Nephron progenitor cell (in vitro differentiated cells): ENCODE measurements around the gene PPFIA4.
"Not testable (repeated sequence)": the region's sequence is repeated elsewhere in the genome, so short reads cannot be mapped to it uniquely, and the experiment has no call there.

Source experiments
- DNase-seq: peaks from one replicate; pipeline ENCODE4 v3.0.0; 2021
- H3K27ac Mint-ChIP-seq: 2 replicates; pipeline ENCODE4 v1.8.0; 2021; ENCODE audit warnings: mild to moderate bottlenecking, moderate library complexity, mixed read lengths
- H3K27me3 Mint-ChIP-seq: 2 replicates; pipeline ENCODE4 v1.8.0; 2021; ENCODE audit warnings: mild to moderate bottlenecking, low read depth, mixed read lengths; ENCODE audit not compliant: poor library complexity
- H3K36me3 Mint-ChIP-seq: 2 replicates; pipeline ENCODE4 v1.8.0; 2021; ENCODE audit warnings: low read depth, mixed read lengths
- H3K4me1 Mint-ChIP-seq: 2 replicates; pipeline ENCODE4 v1.8.0; 2021; ENCODE audit warnings: mixed read lengths
- H3K4me3 Mint-ChIP-seq: 2 replicates; pipeline ENCODE4 v1.8.0; 2021; ENCODE audit warnings: mild to moderate bottlenecking, moderate library complexity, mixed read lengths
- H3K9me3 Mint-ChIP-seq: 2 replicates; pipeline ENCODE4 v1.8.0; 2021; ENCODE audit warnings: mild to moderate bottlenecking, moderate library complexity, mixed read lengths
- CTCF ChIP-seq: fragments of 200-600 bp; sonication (generic); IDR thresholded peaks from 2 replicates; pipeline ENCODE4 v1.5.0; 2021; ENCODE audit warnings: antibody characterized with exemption

PPFIA4 gene

GRCh38 chr1:203006948-203007871, 19.1 kb upstream of the PPFIA4 start, which contains the start of gene TMEM183A:
Gene TMEM183A, plus strand, starts transcription at chr1:203007374. Its CDS starts 92 bp downstream, at chr1:203007466.
- H3K9me3 Mint-ChIP-seq = peaks cover 5% of the 10 kb centered on the region
- H3K27me3 Mint-ChIP-seq = no peaks in the 10 kb centered on the region
- no peak for TF ChIP-seq CTCF
- H3K4me3 Mint-ChIP-seq = peak within 1 kb of the TSS; percentile 96
- peaks cover 33% of the 10 kb centered on the region for H3K36me3 Mint-ChIP-seq
- H3K27ac Mint-ChIP-seq = peak within 1 kb of the TSS; percentile 99
- peak; percentile 93 for DNase-seq
- H3K4me1 Mint-ChIP-seq = peaks cover 36% of the 10 kb centered on the region

- Mint-ChIP-seq H3K4me3 (peak overlapping the region; percentile 96), H3K4me1 (peaks cover 36% of the 10 kb centered on the region), H3K9me3 (peaks cover 5% of the 10 kb centered on the region), H3K27ac (no peak overlapping the region), H3K27me3 (peaks cover 3% of the 10 kb centered on the region), H3K36me3 (peaks cover 52% of the 10 kb centered on the region)
- no peak for DNase-seq
- TF ChIP-seq CTCF = no peak
Measured at GRCh38 chr1:203009185-203009584, 17.1 kb upstream of the PPFIA4 start.

- no peak overlapping the region for H3K27ac Mint-ChIP-seq
- DNase-seq = no peak
- peaks cover 5% of the 10 kb centered on the region for H3K9me3 Mint-ChIP-seq
Measured at GRCh38 chr1:203011582-203011981, 14.7 kb upstream of the PPFIA4 start.

GRCh38 chr1:203017061-203017460, 9.2 kb upstream of the PPFIA4 start:
- Mint-ChIP-seq H3K27me3 (peaks cover 3% of the 10 kb centered on the region), H3K9me3 (no peaks in the 10 kb centered on the region), H3K27ac (no peak overlapping the region), H3K36me3 (peaks cover 87% of the 10 kb centered on the region), H3K4me3 (no peak overlapping the region), H3K4me1 (no peaks in the 10 kb centered on the region)
- TF ChIP-seq CTCF = no peak
- no peak for DNase-seq

More at GRCh38 chr1:203011582-203011981, 14.7 kb upstream of the PPFIA4 start:
- no peak for TF ChIP-seq CTCF
- Mint-ChIP-seq H3K27me3 (peaks cover 3% of the 10 kb centered on the region), H3K4me1 (peaks cover 21% of the 10 kb centered on the region), H3K4me3 (no peak overlapping the region), H3K36me3 (peaks cover 67% of the 10 kb centered on the region)

- no peak overlapping the region for H3K4me3 Mint-ChIP-seq
- H3K27ac Mint-ChIP-seq = no peak overlapping the region
- no peak for DNase-seq
- no peak for TF ChIP-seq CTCF
- peaks cover 3% of the 10 kb centered on the region for H3K27me3 Mint-ChIP-seq
- no peaks in the 10 kb centered on the region for H3K4me1 Mint-ChIP-seq
- H3K36me3 Mint-ChIP-seq = peaks cover 83% of the 10 kb centered on the region
- no peaks in the 10 kb centered on the region for H3K9me3 Mint-ChIP-seq
Measured at GRCh38 chr1:203017692-203018091, 8.6 kb upstream of the PPFIA4 start.

GRCh38 chr1:203022855-203023254, 3.4 kb upstream of the PPFIA4 start:
- not testable (repeated sequence) for H3K4me3 Mint-ChIP-seq

More at GRCh38 chr1:203022855-203023254, 3.4 kb upstream of the PPFIA4 start:
- not testable (repeated sequence) for H3K4me1 Mint-ChIP-seq, H3K9me3 Mint-ChIP-seq, H3K27me3 Mint-ChIP-seq, H3K27ac Mint-ChIP-seq, DNase-seq
- H3K36me3 Mint-ChIP-seq = peaks cover 71% of the 10 kb centered on the region
